Endothelial cell of umbilical vein (primary cell): ENCODE results near the gene YDJC. TPM values are rescaled to one million over a fixed set of nuclear protein-coding genes. Genes with fewer than 3 reads are reported as not detected.

ENCODE experiments used
- BruUV-seq: library from RNA; stranded (reverse); fragments of 400-500 nt; replicated peaks from 2 replicates; lab custom pipeline; 2021; lab: Mats Ljungman, UMichigan
- CTCF ChIA-PET: fragments of 300-600, 350-600 bp; sonication (Branson Sonifier 250); formaldehyde crosslinking; loops from one replicate; lab custom pipeline; 2021; ENCODE audit warnings: antibody characterized with exemption, inconsistent platforms; lab: Charles Lee
- POLR2A ChIA-PET: fragments of 300-600, 350-600 bp; sonication (Branson Sonifier 250); formaldehyde crosslinking; loops from one replicate; lab custom pipeline; 2021; ENCODE audit warnings: antibody characterized with exemption, inconsistent platforms; lab: Charles Lee
- DNase-seq: peaks from one replicate; pipeline ENCODE4 v3.0.0-alpha.2; 2011; ENCODE audit warnings: low read depth, low spot score
- FAIRE-seq: peaks from 2 replicates; lab custom pipeline; 2011; peaks lifted over from hg19 to GRCh38; lab: Jason Lieb, UNC
- H2AFZ ChIP-seq: 2 replicates; pipeline ENCODE4 v1.6.0; 2012; ENCODE audit warnings: low read depth, low read length, control low read depth, inconsistent platforms
- H3K27ac ChIP-seq: 2 replicates; pipeline ENCODE4 v1.5.1; 2011; ENCODE audit warnings: low read depth, mild to moderate bottlenecking, control low read depth, low read length, moderate library complexity; ENCODE audit not compliant: insufficient read depth
- H3K27me3 ChIP-seq, 2 experiments: 2 replicates each; pipeline versions ENCODE4 v1.6.0 to v1.6.1; 2011; ENCODE audit warnings: low read length in 2 of 2, mixed read lengths in 1 of 2; ENCODE audit not compliant: control insufficient read depth in 2 of 2, insufficient read depth in 2 of 2
- H3K36me3 ChIP-seq, 2 experiments: 2 replicates in 1 of 2; 3 replicates in 1 of 2; pipeline ENCODE4 v1.5.1; 2011; ENCODE audit warnings: low read length in 2 of 2, mild to moderate bottlenecking in 1 of 2, moderate library complexity in 1 of 2; ENCODE audit not compliant: control insufficient read depth in 2 of 2, insufficient read depth in 2 of 2; ENCODE audit errors: extremely low read depth in 1 of 2
- H3K4me1 ChIP-seq: 3 replicates; pipeline ENCODE4 v1.5.1; 2011; ENCODE audit warnings: mild to moderate bottlenecking, low read length; ENCODE audit not compliant: control insufficient read depth, insufficient read depth; ENCODE audit errors: extremely low read depth
- H3K4me2 ChIP-seq: 2 replicates; pipeline ENCODE4 v1.6.1; 2011; ENCODE audit warnings: low read length, control low read depth, mixed read lengths; ENCODE audit not compliant: insufficient read depth
- H3K4me3 ChIP-seq, 3 experiments: fragments of 200-600 bp in 1 of 3; sonication (generic), shearing (Covaris generic) in 1 of 3; replicated peaks in 1 of 3; 2 replicates each; pipeline ENCODE4 v1.5.1; 2011 to 2016; ENCODE audit warnings: control low read depth in 3 of 3, low read length in 3 of 3, mild to moderate bottlenecking in 2 of 3, inconsistent platforms in 1 of 3, low read depth in 1 of 3, moderate library complexity in 1 of 3; ENCODE audit not compliant: insufficient read depth in 1 of 3
- H3K79me2 ChIP-seq: 2 replicates; pipeline ENCODE4 v1.6.0; 2012; ENCODE audit warnings: low read length, inconsistent platforms; ENCODE audit not compliant: control insufficient read depth, insufficient read depth
- H3K9ac ChIP-seq: replicated peaks from 2 replicates; pipeline ENCODE3; 2011; ENCODE audit warnings: low read length, control low read depth; ENCODE audit not compliant: insufficient read depth; ENCODE audit errors: extremely low read depth
- H3K9me1 ChIP-seq: replicated peaks from 3 replicates; pipeline ENCODE4 v1.6.0; 2011; ENCODE audit warnings: mild to moderate bottlenecking, low read length; ENCODE audit not compliant: control insufficient read depth, insufficient read depth; ENCODE audit errors: extremely low read depth
- H3K9me3 ChIP-seq: replicated peaks from 2 replicates; pipeline ENCODE4 v1.5.1; 2012; ENCODE audit warnings: low read length, inconsistent platforms; ENCODE audit not compliant: control insufficient read depth, insufficient read depth
- H4K20me1 ChIP-seq: replicated peaks from 2 replicates; pipeline ENCODE3; 2011; ENCODE audit warnings: mild to moderate bottlenecking, low read length; ENCODE audit not compliant: control insufficient read depth, insufficient read depth; ENCODE audit errors: extremely low read depth
- CTCF ChIP-seq, 2 donors: IDR thresholded peaks; 1 replicate in 1 of 2; 2 replicates in 1 of 2; pipeline ENCODE4 v1.5.1; 2011; ENCODE audit warnings: low read length in 2 of 2, mild to moderate bottlenecking in 2 of 2, moderate library complexity in 2 of 2, control low read depth in 1 of 2, inconsistent platforms in 1 of 2, low read depth in 1 of 2; ENCODE audit not compliant: insufficient read depth in 1 of 2; ENCODE audit errors: extremely low read depth in 1 of 2
- EZH2 ChIP-seq: IDR thresholded peaks from 2 replicates; pipeline ENCODE4 v1.6.1; 2012; ENCODE audit warnings: borderline replicate concordance, low read depth, mild to moderate bottlenecking, moderate library complexity, low read length, inconsistent platforms; ENCODE audit not compliant: severe bottlenecking
- FOS ChIP-seq: IDR thresholded peaks from 2 replicates; pipeline ENCODE4 v1.6.1; 2011; ENCODE audit warnings: mild to moderate bottlenecking, low read length, moderate library complexity, borderline replicate concordance; ENCODE audit not compliant: insufficient read depth
- GATA2 ChIP-seq: IDR thresholded peaks from 2 replicates; pipeline ENCODE4 v1.7.0; 2011; ENCODE audit warnings: low read depth, mild to moderate bottlenecking, moderate library complexity, mixed read lengths, low read length; ENCODE audit not compliant: insufficient read length, insufficient read depth
- JUN ChIP-seq: IDR thresholded peaks from 2 replicates; pipeline ENCODE4 v1.6.1; 2011; ENCODE audit warnings: borderline replicate concordance, low read depth; ENCODE audit not compliant: insufficient read length, insufficient read depth
- MAX ChIP-seq: IDR thresholded peaks from 2 replicates; pipeline ENCODE4 v1.6.1; 2011; ENCODE audit not compliant: insufficient read depth, insufficient read length
- MYC ChIP-seq: IDR thresholded peaks from one replicate; pipeline ENCODE4 v1.6.1; 2011; ENCODE audit warnings: mild to moderate bottlenecking, low read depth, low read length
- POLR2A ChIP-seq: IDR thresholded peaks from 2 replicates; pipeline ENCODE4 v1.6.1; 2012; ENCODE audit warnings: low read depth, mild to moderate bottlenecking, control low read depth, low read length
- POLR2AphosphoS5 ChIP-seq: IDR thresholded peaks from 2 replicates; pipeline ENCODE4 v1.6.1; 2012; ENCODE audit warnings: low read depth, mild to moderate bottlenecking, control low read depth, low read length, moderate library complexity; ENCODE audit not compliant: insufficient read depth
- dilution Hi-C: fragments of 300-500 bp; cut with MboI; formaldehyde crosslinking; loops from one replicate; pipeline ENCODE4 v1.15.0; 2019; ENCODE audit warnings: low sequenced_read_pairs; ENCODE audit not compliant: extremely low pct_ligation_motif_present
- intact Hi-C: fragments of 100-400 bp; cut with micrococcal nuclease; formaldehyde crosslinking; loops from one replicate; pipeline ENCODE4 v1.10.0; 2022
- polyA plus RNA-seq, 4 experiments: library from polyadenylated mRNA; depleted of rRNA in 3 of 4; stranded (reverse) in 3 of 4; unstranded in 1 of 4; fragments of >200 nt; gene quantifications; 2 replicates each; pipeline versions ENCODE4 v1.2.1 to v1.2.3, GENCODE V29; 2011 to 2012; ENCODE audit warnings: missing spikeins in 1 of 4
- total RNA-seq: library from RNA; stranded (reverse); gene quantifications from 2 replicates; pipeline ENCODE4 v1.2.3, GENCODE V29; 2021

The YDJC gene
- total and polyA plus RNA-seq, 2 donors (not counting 3 experiments of a cell fraction or from before 2014, with no cell fraction given), result 27.2 to 29.9 TPM

- dilution Hi-C loops (no loop called here), intact Hi-C loops (no loop called here)
- FAIRE-seq (no peak), DNase-seq (no peak)
- ChIA-PET POLR2A (no interaction called here), CTCF (interaction anchor here (0.8 to 0.9 kb wide), 2 partner anchors 18 to 25 kb away, joined by 3 to 4 read pairs; no protein-coding TSS in a partner anchor)
- H3K27ac ChIP-seq, result no peak overlapping the region
- H4K20me1 ChIP-seq, result no peaks in the 10 kb centered on the region
- BruUV-seq, result TSS peak; percentile 26
- no peaks in the 10 kb centered on the region for H3K27me3 ChIP-seq
- no peak for TF ChIP-seq FOS
- TF ChIP-seq EZH2, result no peak
- TF ChIP-seq MYC, result no peak
- TF ChIP-seq JUN, result no peak
- no peak overlapping the region for H2AFZ ChIP-seq
- no peak overlapping the region for H3K4me2 ChIP-seq
- no peaks in the 10 kb centered on the region for H3K4me1 ChIP-seq
- H3K79me2 ChIP-seq, result peaks cover 41% of the 10 kb centered on the region
- no peak overlapping the region for H3K4me3 ChIP-seq
- H3K36me3 ChIP-seq, result peaks cover 0 to 16% of the 10 kb centered on the region in 2 experiments
- no peak overlapping the region for H3K9ac ChIP-seq
- no peaks in the 10 kb centered on the region for H3K9me1 ChIP-seq
- no peaks in the 10 kb centered on the region for H3K9me3 ChIP-seq
Measured at GRCh38 chr22:21622011-21622918, 7.6 kb downstream of the YDJC start.

GRCh38 chr22:21621025-21621424 lies 8.8 kb downstream of the YDJC start:
- DNase-seq, result no peak
- Histone ChIP-seq H3K27ac (no peak overlapping the region), H3K4me1 (no peaks in the 10 kb centered on the region), H3K27me3 (no peaks in the 10 kb centered on the region), H3K9ac (no peak overlapping the region), H3K9me3 (no peaks in the 10 kb centered on the region), H2AFZ (no peak overlapping the region), H3K4me2 (no peak overlapping the region), H4K20me1 (no peaks in the 10 kb centered on the region), H3K79me2 (peaks cover 48% of the 10 kb centered on the region), H3K36me3 (peaks cover 0 to 16% of the 10 kb centered on the region in 2 experiments), H3K4me3 (no peak overlapping the region), H3K9me1 (no peaks in the 10 kb centered on the region)
- BruUV-seq, result no TSS peak
- ChIA-PET CTCF (interaction anchor here (1.0 to 1.4 kb wide), 2 partner anchors 8 to 26 kb away, joined by 3 to 5 read pairs; no protein-coding TSS in a partner anchor), POLR2A (no interaction called here)
- no peak for FAIRE-seq
- intact Hi-C loops, result no loop called here
- dilution Hi-C loops, result no loop called here
- no peak for TF ChIP-seq CTCF (IDR thresholded peaks at IDR 0.05; ENCODE audit: extremely low read depth in 1 of 2, insufficient read depth in 1 of 2, low read depth in 1 of 2, low read length in 2 of 2)
- TF ChIP-seq JUN, result no peak
- TF ChIP-seq GATA2, result no peak
- no peak for TF ChIP-seq POLR2AphosphoS5
- no peak for TF ChIP-seq MAX
- no peak for TF ChIP-seq MYC
- TF ChIP-seq POLR2A, result no peak
- TF ChIP-seq EZH2, result no peak
- no peak for TF ChIP-seq FOS
